Measurements from ENCODE around the gene THBD.

The THBD gene

DNA sequence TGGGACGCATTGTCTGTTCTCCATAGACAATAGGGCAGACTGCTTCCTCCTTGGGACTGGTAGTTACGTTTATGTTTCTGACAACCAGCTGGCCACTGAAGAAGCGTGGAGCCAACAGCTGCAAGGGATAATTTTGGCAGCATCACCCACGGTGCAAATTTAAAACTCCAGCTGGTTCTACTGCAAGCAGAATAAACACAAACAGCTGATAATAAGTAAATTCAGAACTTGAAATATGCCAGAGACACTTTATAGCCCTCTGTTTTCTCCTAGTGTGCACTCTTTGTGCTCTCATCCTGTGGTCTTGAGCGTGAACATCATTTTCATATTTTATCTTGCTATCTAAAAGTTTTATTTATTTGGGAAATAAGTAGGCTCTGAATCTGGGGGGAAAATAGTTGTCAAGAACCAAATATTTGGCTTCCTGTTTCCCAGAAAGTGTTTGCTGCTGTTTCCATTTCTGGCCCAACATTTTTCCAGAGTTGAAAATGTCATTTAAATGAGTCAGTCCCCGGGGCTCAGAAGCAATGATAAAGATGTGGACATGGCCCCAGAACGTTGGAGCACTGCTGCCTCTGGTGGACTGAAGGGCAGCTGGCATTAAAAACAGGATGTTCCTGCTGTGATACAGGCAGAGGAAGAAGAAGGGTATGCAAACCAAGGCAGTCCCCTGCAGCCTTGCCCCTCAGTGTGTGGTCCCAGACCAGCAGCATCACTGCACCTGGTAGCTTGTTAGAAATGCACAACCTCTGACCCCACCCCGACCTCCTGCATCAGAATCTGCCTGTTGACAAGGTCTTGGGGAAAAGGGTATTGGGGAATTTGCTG lies 12.5 kb upstream of the THBD start:
- DNase-seq (ENCODE audit: low read depth), result no peak

DNA sequence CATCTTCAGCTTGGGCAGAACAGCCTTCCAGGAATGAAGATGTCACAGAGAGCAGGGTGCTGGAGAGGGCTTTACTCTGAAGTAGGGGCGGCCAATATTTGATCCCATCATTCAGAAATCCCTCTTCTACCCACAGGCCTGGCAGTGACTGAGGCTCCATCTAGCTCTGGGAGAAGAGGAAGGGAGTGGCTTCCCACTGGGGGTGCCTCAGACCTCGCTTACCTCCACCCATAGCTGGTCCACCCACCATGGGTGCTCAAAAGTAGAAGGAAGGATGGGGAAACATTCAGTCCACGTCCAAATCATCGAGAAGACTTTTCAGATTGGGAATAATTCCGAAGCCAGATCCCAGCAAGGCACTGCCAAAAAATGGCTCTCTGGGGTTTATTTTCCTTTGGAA lies 11.8 kb upstream of the THBD start:
- no peak for DNase-seq (ENCODE audit: low read depth)

DNA sequence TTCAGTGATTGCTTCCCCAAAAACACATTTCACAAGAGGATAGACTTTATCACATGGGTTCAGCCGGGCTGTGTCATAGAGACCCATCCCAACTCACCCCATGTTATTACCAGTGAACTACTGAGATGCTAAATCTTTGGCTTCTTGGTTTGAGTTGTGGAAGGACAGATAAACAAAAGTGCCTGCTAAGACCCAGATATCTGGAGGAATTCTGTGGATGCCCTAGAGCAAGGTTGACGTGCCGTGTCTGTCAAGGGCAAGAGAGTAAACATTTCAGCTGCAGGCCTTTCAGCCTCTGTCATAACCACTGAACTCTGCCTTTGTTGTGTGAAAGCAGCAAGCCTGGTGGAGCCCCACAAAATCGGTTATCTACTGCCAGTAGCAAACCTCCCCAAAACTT lies 11.2 kb upstream of the THBD start:
- no peak for DNase-seq (ENCODE audit: low read depth)

DNA sequence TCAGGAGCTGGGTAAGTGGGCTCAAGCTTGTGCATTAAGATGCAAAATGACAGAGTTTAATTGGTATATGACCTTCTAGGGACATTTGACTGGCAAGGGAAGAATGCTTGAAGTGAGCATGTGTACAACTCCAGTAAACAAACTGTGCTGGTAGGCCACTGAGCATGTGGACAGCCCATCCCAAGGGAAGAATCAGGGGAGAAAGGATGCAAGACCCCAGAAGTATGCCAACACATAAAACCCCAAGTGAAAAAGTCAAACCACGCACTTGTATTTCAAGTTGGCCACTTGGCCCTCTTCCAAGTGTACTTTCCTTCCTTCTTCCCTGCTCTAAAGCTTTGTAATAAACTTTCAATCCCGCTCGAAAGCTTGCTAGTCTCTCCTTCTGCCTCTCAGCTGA lies 10.4 kb upstream of the THBD start:
- DNase-seq (ENCODE audit: low read depth), result no peak

DNA sequence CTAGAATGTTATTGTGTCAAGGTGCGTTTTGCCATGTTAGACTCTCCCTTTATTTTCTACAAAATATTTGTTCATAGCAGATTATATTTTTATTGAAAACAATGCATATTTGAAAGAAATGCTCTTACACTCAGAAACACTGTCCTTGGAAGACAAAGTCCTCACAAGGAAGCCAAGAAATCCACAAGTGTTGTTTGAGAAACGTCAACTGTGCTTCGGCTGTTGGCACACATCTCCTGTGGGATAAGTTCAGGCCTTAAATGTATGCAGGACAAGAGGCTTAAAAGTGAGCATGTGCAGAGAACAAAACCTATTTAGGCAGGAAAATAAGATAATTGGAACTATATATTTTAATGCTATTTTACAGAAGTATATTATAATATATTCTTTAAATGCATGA lies 9.5 kb upstream of the THBD start:
- DNase-seq (ENCODE audit: low read depth), result no peak

DNA sequence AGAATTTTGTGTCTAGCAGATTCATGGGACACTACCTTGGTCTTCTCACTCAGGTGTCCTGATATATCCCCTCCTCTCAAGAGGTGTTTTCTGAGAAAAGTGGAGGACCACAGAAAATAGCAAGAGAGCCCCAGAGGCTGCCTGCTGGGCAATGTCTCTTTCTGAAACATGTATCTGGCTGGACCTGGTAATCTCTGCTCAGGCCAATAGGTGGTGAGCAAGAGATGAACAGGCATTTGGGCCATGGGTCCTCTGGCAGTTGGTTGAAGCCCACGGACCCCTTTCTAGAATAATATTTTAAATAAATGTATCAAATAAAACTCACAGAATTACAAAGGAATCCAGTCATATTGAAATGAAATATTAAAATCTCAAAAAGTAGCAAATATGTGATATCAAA lies 8.8 kb upstream of the THBD start:
- no peak for DNase-seq (ENCODE audit: low read depth)

DNA sequence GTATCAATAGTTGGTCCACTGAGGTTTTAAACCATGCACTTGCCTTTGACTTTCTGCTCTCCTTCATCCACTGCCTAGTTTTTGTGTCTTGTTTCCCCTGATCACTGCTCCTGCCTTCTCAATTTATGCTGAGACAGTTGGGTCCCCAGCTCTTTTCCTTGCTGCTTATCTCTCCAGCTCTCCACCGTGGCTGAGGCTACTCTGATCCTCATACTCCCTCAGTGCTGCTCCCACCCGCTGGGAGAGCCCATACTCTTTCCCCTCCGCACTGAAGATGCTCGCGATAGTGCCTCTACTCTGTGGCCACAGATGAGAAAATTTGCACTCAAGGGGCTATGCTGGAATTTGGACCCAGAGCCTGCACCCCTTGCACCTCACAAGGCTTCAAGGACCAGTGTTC lies 3.4 kb upstream of the THBD start:
- no peak for DNase-seq (ENCODE audit: low read depth)

DNA sequence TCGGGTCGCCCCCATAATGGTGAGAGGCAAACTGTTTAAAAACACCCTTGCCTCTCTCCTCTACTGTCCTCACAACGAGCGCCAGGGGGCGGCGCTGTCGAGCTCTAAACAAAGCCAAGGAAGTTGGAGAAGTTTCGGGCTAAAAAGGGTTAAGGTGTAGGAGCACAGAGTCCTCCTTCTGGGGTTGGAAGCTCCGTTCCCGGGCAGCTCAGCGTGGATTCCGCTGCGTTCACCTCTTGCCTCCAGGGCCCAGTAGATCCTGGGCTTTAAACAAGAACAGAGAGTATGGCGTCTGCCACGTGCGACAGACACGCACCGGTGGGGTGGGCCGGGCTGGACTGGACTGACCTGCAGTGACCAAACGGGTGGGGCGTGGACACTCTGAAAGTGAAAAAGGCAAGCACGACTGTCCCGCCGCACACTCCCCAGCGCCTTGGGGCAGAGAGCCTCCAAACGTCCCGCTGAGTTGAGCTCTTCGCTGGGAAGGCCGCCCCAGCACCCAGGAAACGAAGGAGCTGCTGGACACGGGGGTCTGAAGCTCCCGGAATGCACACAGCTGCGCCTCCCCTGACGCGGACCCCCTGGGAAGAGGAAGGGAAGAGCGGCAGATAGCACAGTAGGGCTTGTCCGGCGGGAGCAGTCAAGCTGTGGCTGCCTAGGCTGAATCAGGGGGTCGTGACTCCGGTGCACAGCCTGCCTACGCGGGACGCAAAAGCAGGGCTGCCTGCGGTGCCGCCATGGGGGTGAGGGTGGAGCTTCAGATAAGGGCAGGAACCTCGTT lies 1.6 kb upstream of the THBD start:
- DNase-seq (ENCODE audit: low read depth), result no peak

DNA sequence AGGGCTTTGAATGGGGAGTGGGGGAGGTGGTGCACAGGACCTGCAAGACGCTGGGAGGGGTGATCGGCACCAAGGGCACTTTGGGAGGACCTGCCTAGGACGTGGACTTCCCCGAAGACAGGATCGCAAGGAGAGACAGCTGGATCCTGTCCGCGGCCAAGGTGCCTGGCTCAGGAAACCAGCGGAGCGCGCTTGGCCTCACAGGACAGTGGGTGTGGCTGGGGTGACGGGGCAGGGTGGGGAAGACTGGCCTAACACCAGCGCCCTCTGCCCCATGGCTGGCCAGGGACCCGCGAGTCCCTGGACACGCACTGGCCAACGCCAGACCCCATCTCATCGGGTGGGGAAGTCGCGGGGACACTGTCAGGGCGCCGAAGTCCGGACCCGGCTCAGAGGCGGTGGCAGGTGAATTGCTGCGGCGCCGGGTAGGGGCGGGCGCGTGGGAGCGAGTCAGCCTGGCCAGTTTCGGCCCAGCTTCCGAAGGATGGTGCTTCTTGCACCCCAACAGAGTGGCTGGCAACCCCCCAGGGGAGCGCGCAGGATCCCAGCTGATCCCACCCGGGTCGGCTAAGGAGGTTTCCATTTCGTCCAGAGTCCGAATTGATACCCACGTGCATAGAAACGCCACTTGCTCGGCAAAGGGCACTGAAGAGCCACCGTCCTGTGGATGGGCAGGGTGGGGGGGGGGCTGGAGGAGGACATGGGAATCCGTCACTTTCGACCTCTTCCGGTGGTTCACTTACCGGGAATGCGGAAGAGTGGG lies 785 bp upstream of the THBD start:
- no peak for DNase-seq (ENCODE audit: low read depth)

DNA sequence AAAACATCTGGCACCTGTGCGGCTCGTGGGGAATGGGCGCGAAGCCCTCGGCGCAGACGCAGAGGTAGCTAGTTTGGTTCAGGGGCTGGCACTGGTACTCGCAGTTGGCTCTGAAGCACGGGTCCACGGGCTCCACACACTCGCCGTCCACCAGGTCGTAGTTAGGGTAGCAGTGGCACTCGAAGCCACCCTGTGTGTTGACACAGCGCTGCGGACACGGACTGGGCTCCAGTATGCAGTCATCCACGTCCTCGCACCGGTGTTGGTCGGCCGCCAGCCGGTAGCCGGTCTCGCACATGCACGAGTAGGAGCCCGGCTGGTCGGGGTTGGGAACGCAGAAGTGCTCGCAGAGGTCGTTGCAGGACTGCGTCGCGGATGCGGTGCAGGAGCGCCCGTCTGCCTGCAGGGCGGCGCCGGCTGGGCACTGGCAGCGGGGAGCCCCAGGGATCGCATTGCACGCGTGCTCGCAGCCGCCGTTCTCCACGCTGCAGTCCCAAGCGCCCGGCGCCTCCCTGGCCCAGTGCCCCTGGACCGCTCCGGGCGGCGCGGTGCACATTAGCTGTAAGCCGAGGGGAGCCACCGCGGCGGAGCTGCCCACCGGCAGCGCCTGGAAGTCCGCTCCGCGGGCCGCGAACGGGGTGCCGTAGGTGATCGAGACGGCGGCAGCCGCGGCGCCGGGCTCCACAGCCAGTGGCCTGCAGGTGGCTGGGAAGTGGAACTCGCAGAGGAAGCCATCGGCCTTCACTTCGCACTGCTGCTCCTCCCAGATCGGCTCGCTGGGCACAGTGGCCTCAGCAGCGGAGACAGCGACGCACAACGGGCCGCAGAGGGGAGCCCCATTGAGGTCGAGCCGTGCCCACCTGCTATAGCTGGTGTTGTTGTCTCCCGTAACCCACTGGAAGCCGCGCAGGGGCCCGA lies 930 bp downstream of the THBD start:
- DNase-seq (ENCODE audit: low read depth), result no peak

DNA sequence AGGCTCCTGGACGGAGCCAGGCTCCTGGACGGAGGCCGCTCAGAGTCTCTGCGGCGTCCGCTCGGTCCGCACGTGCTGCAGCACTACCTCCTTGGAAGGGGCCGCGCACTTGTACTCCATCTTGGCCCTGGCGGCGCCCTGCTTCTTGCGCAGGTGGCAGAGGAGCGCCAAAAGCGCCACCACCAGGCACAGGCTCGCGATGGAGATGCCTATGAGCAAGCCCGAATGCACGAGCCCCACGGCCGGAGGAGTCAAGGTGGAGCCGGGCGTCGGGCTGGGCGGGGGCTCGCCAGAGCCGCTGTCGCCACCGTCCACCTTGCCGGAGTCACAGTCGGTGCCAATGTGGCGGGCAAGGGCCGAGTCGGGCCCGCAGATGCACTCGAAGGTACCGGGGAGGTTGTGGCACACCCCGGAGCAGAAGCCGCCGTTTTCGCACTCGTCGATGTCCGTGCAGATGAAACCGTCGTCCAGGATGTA lies 1.7 kb downstream of the THBD start:
- DNase-seq (ENCODE audit: low read depth), result no peak

DNA sequence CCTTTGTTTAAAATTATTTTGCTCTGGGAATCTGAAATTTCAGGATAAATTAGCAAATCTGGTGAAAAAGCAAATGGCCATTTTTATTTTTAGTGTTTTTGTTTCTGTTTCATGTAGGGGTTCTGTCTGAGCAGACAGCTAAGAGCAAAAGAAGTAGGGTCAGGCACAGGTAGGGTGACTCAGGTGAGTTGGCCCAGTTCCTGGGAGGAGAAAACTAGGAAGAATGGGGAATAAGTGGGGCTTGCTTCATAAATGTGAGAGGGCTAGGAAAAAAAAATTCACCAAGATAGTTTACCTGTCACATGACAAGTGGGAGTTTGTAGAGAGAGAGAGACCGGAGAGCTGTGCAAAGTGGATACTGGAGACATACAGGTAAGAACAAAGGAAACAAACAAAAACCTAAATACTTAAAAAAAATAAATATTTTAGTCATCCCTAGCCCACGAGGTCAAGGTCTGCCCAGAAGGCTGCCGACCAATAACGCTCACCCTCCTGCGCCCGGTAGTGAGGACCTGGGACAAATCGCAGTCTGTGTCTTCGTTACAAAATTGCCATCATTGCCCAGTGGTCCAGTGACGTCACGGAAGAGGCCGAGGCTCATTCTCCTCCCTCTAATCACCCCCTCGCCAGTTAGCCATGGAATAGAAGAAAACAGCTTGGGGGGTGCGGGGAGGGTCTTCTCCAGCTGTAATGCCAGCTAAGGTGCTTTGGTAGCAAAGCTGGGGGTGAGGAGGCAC lies 2.3 kb downstream of the THBD start:
- DNase-seq (ENCODE audit: low read depth), result no peak

DNA sequence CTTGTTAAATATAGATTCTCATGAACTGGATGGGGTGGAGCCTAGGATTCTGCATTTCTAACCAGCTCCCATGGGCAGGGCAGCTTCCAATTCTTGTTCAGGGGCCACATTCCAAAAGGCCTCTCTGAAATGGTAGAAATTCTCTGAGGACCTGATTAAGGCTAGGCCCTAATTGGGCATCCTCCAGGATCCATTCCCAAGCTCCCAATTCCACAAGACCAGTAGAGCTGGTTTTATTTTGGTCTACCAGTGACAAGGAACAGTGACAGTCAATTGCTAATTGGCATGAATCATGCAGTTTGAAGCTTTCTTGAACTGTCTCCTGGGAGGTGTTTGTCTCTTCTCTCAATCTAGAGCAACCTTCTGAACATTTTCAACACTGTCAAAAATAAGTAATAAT lies 3.0 kb downstream of the THBD start:
- DNase-seq (ENCODE audit: low read depth), result no peak

DNA sequence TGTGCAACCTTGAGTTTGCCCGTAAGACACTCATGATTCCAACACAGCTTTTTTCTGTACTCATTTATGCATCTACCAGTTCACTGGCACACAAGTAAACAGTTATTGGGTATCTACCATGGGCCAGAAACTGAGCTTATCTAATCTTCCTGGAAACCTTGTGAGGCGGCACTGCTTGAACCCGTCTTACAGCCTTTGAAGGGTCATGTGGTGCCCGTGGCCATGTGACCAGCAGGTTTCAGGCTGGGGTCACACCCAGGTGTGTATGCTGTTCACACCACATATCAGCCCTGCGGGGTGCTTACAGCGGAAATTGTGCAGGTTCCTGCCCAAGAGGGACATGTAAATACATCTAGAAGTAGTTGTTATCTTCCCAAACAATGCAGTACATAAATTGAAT lies 6.1 kb downstream of the THBD start:
- no peak for DNase-seq (ENCODE audit: low read depth)

DNA sequence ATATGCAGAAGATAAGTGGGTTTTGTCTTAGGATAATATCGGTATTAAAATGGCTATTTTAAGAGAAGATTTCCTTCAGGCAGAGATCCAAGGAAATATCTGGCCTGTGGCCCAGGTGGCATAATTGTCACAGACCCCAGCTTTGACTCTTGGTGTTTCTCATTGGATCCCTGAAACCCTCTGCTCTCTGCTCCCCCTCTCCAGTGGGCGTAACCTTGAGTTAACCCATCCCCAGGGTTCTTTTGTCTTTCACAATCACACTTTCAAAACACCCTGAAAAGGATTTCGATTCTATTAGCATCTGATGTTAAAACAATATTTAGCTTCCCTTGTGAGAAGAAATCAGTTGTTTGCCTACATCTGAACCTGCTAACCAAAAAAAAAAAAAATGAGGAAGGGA lies 7.2 kb downstream of the THBD start:
- no peak for DNase-seq (ENCODE audit: low read depth)

DNA sequence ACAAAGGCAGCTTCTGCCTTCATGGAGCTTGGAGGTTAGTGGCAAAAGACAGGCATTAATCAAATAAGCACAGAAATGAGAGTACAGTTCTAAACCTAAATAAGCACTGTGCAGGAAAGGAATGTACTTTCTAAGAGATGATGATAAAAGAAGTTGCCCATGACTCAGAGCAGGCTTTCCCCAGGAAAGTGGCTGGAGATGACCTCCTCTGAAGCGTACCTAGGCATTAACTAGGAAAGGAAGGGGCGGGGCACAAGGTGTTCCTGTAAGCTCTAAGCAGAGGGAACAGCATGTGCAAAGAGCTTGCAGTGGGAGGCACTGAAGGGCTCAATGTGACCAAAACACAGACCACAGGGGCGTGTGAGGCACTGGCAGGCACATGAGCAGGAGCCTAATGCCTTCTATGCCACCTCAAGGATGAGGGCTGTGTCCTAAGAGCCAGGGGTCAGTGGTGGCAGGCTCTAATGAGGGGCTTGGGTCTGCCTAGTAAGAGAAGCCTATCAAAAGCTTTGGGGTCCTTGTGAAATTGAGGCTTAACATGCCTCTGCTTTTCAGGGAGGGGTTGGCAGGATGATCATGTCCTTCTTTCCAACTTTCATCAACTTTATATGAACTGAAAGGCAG lies 9.5 kb downstream of the THBD start:
- DNase-seq (ENCODE audit: low read depth), result no peak

DNA sequence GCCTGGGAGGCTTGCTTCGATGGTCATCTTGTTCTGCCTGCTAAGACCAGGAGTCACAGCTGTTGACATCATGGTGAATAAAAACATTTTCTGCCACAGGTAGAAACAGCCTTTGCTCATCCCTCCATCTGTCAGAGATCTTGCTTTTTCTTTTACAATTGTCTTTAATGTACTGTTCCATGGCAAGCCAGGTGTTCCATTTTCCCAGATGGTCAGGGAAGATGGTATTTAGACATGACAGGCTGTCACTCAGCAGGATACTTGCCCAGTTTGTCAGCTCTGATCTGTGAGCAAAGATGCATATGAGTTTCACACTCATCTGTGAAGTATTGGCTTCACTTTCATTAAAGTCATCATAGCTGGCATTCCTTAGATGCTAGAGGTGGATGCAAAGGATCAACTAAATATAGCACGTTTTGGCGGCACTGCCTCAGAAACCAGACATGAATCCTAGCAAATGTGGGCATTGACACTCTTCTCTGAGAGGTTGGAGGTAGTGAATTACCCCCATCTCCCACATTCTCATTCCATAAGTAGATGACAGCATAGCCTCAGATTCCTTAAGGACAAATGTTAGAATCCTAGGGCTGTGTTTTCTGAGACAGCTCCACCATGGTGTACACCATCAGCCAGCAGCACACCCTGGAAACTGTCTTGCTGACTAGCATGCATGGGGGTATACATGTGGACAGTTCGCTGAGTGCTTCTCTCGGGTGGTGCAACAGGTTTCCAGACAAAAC lies 10.2 kb downstream of the THBD start:
- no peak for DNase-seq (ENCODE audit: low read depth)

DNA sequence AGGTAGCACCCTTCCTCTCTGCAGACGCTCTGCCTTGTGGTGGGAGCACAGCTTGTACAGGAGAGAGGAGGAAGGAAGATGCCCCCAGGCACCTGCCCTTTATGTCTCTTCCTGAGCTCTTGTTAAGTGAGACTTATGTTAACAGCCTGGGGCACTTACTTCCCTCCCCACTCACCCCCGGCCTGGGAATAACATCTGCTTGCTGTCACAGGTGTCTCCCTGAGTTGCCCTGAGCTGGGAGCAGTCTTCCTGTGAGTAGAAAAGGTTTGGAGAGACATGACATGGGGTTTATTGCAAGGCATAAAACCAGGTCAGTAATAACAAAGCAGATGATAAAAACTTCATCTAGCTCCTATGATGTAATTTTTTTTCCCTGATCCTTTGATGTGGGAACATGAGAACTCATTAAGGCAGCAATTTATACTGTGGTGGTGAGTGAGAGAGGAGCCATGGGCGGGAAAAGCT lies 12.4 kb downstream of the THBD start:
- no peak for DNase-seq (ENCODE audit: low read depth)

DNA sequence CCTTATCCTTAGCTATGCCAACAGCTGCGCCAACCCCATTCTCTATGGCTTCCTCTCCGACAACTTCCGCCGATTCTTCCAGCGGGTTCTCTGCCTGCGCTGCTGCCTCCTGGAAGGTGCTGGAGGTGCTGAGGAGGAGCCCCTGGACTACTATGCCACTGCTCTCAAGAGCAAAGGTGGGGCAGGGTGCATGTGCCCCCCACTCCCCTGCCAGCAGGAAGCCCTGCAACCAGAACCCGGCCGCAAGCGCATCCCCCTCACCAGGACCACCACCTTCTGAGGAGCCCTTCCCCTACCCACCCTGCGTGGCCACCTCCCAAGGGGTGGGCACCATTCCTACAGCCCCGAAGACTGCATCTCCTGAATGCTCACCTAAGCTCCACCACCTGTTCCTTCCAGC lies 13.1 kb downstream of the THBD start:
- DNase-seq (ENCODE audit: low read depth), result no peak

DNA sequence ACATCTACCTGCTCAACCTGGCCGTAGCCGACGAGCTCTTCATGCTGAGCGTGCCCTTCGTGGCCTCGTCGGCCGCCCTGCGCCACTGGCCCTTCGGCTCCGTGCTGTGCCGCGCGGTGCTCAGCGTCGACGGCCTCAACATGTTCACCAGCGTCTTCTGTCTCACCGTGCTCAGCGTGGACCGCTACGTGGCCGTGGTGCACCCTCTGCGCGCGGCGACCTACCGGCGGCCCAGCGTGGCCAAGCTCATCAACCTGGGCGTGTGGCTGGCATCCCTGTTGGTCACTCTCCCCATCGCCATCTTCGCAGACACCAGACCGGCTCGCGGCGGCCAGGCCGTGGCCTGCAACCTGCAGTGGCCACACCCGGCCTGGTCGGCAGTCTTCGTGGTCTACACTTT lies 13.7 kb downstream of the THBD start:
- no peak for DNase-seq (ENCODE audit: low read depth)
